Colon (tissue), 2 donors: ENCODE measurements around the gene CLDN1.
"Not testable (repeated sequence)": the region's sequence is repeated elsewhere in the genome, so short reads cannot be mapped to it uniquely, and the experiment has no call there.

Experiments used
- FAIRE-seq: peaks from 2 replicates; lab custom pipeline; 2012; peaks lifted over from hg19 to GRCh38; lab: Jason Lieb, UNC
- donor health status: control.
- donor health status: control.

The CLDN1 gene

GRCh38 chr3:190291994-190292584, 30.2 kb downstream of the CLDN1 start:
- no peak for FAIRE-seq

DNA sequence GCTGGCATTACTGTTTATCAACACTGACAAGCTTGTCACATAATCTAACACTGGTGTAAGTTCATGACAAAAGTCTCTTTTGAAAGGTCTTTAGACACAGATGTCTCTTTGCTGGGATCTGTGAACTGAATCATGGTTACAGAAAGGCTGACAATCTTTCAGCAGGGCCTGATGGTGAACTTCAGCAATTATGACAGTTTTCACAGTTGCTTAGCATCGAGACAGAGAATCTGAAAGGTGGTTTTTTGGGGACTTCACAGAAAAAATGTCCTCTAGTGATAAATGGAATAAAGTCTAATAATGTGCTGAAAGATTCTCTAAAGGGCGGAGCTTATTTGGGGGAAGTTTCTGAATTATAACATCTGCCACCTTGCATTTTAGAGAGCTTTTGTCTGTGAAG, 32.3 kb downstream of the CLDN1 start:
- no peak for FAIRE-seq

GRCh38 chr3:190288836-190289235, 33.4 kb downstream of the CLDN1 start:
- FAIRE-seq: no peak

DNA sequence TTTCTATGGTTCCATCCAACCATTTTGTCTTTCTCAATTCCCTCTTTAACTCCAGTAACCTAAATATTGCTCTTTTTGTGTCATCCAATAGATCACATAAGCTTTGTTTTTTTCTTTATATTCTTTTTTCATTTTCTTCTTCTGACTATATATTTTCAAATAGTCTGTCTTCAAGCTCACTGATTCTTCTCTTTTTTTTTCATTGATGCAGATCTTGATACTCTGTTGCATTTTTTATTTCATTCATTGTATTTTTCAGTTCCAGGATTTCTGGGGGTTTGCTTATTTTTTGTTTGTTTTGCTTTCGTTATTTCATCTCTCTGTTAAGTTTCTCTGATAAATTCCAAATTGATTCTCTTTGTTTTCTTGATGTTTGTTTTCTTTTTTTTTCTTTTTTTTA, 36.2 kb downstream of the CLDN1 start:
- no peak for FAIRE-seq

GRCh38 chr3:190281308-190282051, 40.8 kb downstream of the CLDN1 start:
- no peak for FAIRE-seq

DNA sequence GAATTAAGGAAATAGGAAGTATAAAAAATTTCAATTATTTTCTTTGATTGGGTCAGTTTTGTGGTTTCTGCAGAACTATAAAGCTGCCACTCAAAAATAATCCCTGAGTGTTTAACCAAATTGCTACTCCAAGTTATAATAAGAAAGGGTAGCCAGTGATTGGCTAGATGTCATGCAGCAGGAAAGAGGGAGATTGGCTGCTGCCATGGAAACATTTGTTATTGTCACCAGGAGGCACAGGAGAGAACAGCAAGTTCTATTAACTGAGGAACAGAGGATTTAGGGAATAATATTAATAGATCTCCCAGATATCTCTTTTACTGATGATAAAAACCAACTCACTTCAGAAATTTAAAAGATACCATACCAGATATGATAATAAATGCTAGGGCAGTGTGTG, 42.6 kb downstream of the CLDN1 start:
- no peak for FAIRE-seq

- FAIRE-seq: peak; percentile 73
These were observed 49.5 kb downstream of the CLDN1 start for GRCh38 chr3:190272747-190273146.

- no peak for FAIRE-seq
These were observed 53.1 kb downstream of the CLDN1 start for GRCh38 chr3:190269101-190269500.

- FAIRE-seq: not testable (repeated sequence)
These were observed 54.8 kb downstream of the CLDN1 start for GRCh38 chr3:190267464-190267863.

- FAIRE-seq: no peak
These were observed 55.3 kb downstream of the CLDN1 start for GRCh38 chr3:190266913-190267290.

DNA sequence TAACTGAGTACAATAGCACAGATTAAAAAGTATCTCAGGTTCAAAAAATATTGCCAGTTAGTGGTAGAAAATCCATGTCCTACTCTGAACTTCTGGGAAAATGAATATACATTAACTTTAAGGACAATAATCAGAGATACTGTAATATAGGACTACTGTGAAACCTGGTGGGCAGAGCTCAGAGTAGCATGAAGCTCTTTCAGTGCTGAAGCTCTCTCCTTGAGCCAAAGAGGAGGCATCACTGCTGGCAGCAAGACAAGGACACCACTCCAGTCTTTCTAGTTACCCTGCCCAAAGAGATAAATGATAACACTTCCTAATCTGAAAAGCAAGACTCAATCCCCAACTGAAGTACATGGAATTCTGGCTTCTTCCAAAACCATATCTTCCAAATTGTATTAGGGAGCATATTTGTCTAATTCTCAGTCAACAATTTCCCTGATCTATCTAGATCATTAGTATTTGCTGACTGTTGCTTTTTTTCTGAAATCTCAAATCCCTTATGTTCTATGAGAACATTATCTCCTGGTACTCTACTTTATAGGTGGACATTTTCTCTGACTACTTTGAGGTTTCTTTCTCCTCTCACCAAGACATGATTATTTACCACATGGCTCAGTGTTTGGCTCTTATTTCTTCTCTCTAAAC, 55.9 kb downstream of the CLDN1 start:
- no peak for FAIRE-seq

DNA sequence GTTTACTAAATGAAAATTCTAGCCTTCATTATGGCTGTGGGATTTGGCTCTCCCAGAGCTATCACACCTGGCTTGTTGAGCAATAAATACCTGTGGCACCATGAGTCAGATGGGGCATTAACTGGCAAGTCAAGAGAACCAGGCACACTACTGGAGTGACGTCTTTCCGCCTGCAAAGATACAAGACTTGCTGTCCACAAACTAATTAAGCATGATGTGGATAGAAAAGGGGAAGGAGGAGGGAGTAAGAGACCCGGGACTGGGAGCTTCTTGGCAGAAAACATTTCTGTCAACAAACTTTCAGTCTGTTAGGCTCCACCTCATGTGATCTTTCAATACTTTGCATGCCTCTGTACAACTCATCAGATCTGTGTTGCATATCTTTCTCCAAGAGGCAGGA, 56.5 kb downstream of the CLDN1 start:
- no peak for FAIRE-seq

DNA sequence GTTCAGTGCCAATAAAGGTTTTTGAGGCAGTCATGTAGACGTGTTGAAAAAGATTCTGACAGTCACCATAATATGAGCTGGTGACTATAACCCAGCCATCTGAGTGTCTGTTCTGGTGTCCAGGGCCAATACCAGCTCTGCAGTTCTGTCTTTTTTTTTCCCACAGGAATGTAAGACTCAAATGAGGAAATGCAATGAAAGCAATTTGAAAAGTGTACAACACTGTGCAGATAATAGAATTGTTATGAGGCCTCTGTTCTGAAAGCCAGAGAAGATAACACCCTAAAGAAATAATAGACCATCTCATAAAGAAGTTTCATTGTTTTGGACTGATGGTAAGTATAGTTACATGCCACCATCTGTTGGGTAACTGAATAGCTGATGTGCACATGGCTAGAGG, 57.1 kb downstream of the CLDN1 start:
- FAIRE-seq: no peak

DNA sequence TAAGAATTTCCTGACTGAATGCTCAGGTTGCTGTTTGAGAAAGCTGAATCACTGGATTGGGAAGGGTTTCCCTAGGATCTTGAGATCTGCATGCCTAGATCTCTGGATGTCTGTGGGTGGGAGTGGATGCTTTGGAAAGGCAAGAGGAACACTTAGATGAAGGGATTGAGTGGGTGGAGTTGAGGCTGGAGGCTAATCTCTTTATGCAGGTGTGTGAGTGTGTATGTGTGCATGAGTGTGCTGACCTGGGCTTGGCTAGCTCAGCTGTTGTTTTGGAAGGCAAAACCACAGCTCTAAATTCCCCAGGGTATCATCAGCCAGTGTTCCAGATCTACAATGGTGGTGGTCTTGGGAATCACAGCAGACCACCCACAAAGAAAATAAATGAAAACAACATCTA, 60.5 kb downstream of the CLDN1 start:
- FAIRE-seq: no peak

DNA sequence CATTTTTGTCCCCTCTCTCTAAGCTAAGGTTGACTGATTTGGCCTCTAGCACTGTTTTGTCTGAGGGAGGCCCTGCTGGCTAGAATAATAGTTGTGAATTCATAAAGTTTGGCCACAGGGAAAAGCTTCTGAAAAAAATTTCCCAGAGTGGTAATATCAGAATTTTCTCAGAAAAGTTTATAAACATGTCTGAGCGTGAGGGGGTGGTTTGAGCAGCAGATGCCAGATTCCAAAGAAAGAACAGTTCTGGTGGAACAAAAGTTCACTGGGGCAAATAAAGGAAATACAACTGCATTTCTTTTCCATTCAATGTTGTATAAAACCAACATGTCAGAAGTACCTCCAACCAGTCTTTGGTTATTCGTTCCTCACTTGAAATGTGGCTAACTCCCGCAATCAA, 61.2 kb downstream of the CLDN1 start:
- no peak for FAIRE-seq

DNA sequence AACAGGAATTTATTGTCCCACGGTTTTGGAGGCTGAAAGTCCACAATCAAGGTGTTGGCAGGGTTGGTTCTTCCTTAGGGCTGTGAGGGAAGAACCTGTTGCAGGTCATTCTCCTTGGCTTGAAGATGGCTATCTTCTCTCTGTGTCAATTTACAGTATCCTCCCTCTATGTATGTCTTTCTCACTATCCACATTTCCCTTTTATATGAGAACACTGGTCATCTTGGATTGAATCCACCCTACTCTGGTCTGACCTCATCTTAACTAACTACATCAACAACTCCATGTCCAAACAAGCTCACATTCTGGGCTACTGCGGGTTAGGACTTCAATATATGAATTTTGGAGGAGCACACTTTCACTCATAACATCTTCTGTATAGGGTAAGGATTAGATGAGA, 61.9 kb downstream of the CLDN1 start:
- no peak for FAIRE-seq

DNA sequence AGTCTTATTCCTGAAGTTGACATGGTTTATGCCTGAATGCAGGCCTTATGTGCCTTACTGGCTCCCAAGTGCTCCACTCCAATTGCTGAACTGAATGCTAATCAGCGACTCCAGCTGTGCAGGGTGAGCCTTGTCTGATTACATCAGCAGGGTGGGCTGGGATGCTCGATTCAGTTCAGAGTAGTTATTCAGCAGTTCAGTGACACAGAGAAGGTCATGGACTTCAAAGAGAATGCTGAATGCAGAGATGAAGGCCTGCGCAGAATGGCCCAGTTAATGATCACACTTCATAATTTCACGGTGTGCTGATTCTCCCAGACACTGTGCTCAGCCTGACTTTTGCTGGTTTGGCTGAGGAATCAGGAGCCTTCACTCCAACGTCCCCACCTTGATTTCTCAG, 63.6 kb downstream of the CLDN1 start:
- FAIRE-seq: no peak
